B cell (primary cell): ENCODE measurements around the gene PXK. TPM values are rescaled to one million over a fixed set of nuclear protein-coding genes. Genes with fewer than 3 reads are reported as not detected.
A peak's percentile ranks its signal among the peaks of the same experiment; 100 is the strongest.

ENCODE experiments used
- ATAC-seq: fragments of 200-7000 bp; cut with Tn5 transposase; one replicate; pipeline ENCODE4 v1.10.0; 2021; ENCODE audit warnings: low read depth, mild to moderate bottlenecking, moderate number of reproducible peaks, moderate library complexity
- CTCF ChIA-PET: fragments of 350-600 bp; sonication (Branson Sonifier 250); formaldehyde crosslinking; loops from one replicate; lab custom pipeline; 2021; ENCODE audit warnings: antibody characterized with exemption, inconsistent platforms; lab: Charles Lee
- POLR2A ChIA-PET: fragments of 350-600 bp; sonication (Branson Sonifier 250); formaldehyde crosslinking; loops from one replicate; lab custom pipeline; 2021; ENCODE audit warnings: antibody characterized with exemption; lab: Charles Lee
- DNase-seq: peaks from one replicate; pipeline ENCODE4 v3.0.0; 2013
- H2AFZ ChIP-seq: 2 replicates; pipeline ENCODE4 v1.6.1; 2012; ENCODE audit warnings: mild to moderate bottlenecking, low read depth, low read length; ENCODE audit not compliant: insufficient read depth, poor library complexity, severe bottlenecking
- H3K27ac ChIP-seq, 2 donors: 1 replicate in 1 of 2; 2 replicates in 1 of 2; pipeline ENCODE4 v1.5.1; 2012 to 2013; ENCODE audit warnings: low read length in 2 of 2, mild to moderate bottlenecking in 2 of 2, moderate library complexity in 1 of 2
- H3K27me3 ChIP-seq, 4 experiments: fragments of 200-600 bp in 1 of 4; sonication (generic) in 1 of 4; replicated peaks in 1 of 4; 1 replicate in 2 of 4; 2 replicates in 2 of 4; pipeline versions ENCODE4 v1.6.1 to v1.7.0; 2013 to 2016; ENCODE audit warnings: low read length in 3 of 4, mild to moderate bottlenecking in 2 of 4, mixed read lengths in 1 of 4, moderate library complexity in 1 of 4; ENCODE audit not compliant: insufficient read depth in 4 of 4, control insufficient read depth in 3 of 4; ENCODE audit errors: control extremely low read depth in 1 of 4
- H3K36me3 ChIP-seq, 2 experiments: replicated peaks in 1 of 2; 1 replicate in 1 of 2; 2 replicates in 1 of 2; pipeline versions ENCODE4 v1.6.1 to v1.7.1; 2013; ENCODE audit warnings: low read length in 1 of 2; ENCODE audit not compliant: insufficient read depth in 2 of 2, control insufficient read depth in 1 of 2; ENCODE audit errors: control extremely low read depth in 1 of 2, extremely low read depth in 1 of 2
- H3K4me1 ChIP-seq, 2 donors: fragments of 200-600 bp in 1 of 2; sonication (generic) in 1 of 2; 1 replicate in 1 of 2; 2 replicates in 1 of 2; pipeline versions ENCODE4 v1.5.1 to v1.6.1; 2013 to 2017; ENCODE audit warnings: low read length in 2 of 2; ENCODE audit not compliant: control insufficient read depth in 2 of 2, insufficient read depth in 2 of 2
- H3K4me2 ChIP-seq: replicated peaks from 2 replicates; pipeline ENCODE3; 2012; ENCODE audit warnings: mild to moderate bottlenecking, low read depth, low read length; ENCODE audit not compliant: poor library complexity, severe bottlenecking
- H3K4me3 ChIP-seq, 5 experiments: fragments of 200-600 bp in 1 of 5; sonication (generic) in 1 of 5; 1 replicate in 3 of 5; 2 replicates in 2 of 5; pipeline versions ENCODE4 v1.5.1 to v1.7.0; 2011 to 2016; ENCODE audit warnings: low read length in 4 of 5, mild to moderate bottlenecking in 4 of 5, low read depth in 2 of 5, control low read depth in 1 of 5, moderate library complexity in 1 of 5; ENCODE audit not compliant: insufficient read depth in 1 of 5; ENCODE audit errors: control extremely low read depth in 1 of 5, extremely low read depth in 1 of 5
- H3K79me2 ChIP-seq: fragments of 200-600 bp; sonication (generic); one replicate; pipeline ENCODE4 v1.6.0; 2016; ENCODE audit warnings: low read length; ENCODE audit not compliant: control insufficient read depth, insufficient read depth
- H3K9ac ChIP-seq: fragments of 200-600 bp; sonication (generic); 2 replicates; pipeline ENCODE4 v1.6.1; 2017; ENCODE audit warnings: mild to moderate bottlenecking, low read length, moderate library complexity
- H3K9me3 ChIP-seq, 3 donors: one replicate each; pipeline versions ENCODE4 v1.6.1 to v1.7.1; 2013; ENCODE audit warnings: low read length in 2 of 3; ENCODE audit not compliant: control insufficient read depth in 2 of 3, insufficient read depth in 1 of 3; ENCODE audit errors: control extremely low read depth in 1 of 3
- H4K20me1 ChIP-seq: 2 replicates; pipeline ENCODE4 v1.6.0; 2012; ENCODE audit warnings: mild to moderate bottlenecking, low read length; ENCODE audit not compliant: insufficient read depth, control insufficient read depth, poor library complexity, severe bottlenecking
- H3K27ac Mint-ChIP-seq: one replicate; pipeline ENCODE4 v1.8.0; 2021; ENCODE audit warnings: mixed read lengths
- H3K27me3 Mint-ChIP-seq: one replicate; pipeline ENCODE4 v1.8.0; 2021; ENCODE audit warnings: mixed read lengths
- H3K4me1 Mint-ChIP-seq: one replicate; pipeline ENCODE4 v1.8.0; 2021; ENCODE audit warnings: mixed read lengths
- H3K4me3 Mint-ChIP-seq: one replicate; pipeline ENCODE4 v1.8.0; 2021; ENCODE audit warnings: mixed read lengths
- H3K9me3 Mint-ChIP-seq: one replicate; pipeline ENCODE4 v1.8.0; 2022; ENCODE audit warnings: mixed read lengths; ENCODE audit not compliant: insufficient read depth
- CTCF ChIP-seq: fragments of 200-600 bp; IDR thresholded peaks from one replicate; pipeline ENCODE4 v1.8.0; 2022; ENCODE audit warnings: antibody characterized with exemption, mild to moderate bottlenecking
- EZH2 ChIP-seq: IDR thresholded peaks from 2 replicates; pipeline ENCODE4 v1.6.1; 2012; ENCODE audit warnings: borderline replicate concordance, low read depth, mild to moderate bottlenecking, moderate library complexity, low read length; ENCODE audit not compliant: insufficient read depth, poor library complexity, severe bottlenecking
- WGBS: methylation state at CpG from one replicate; pipeline ENCODE4 v1.1.5; 2013; ENCODE audit warnings: missing lambda C conversion rate; ENCODE audit not compliant: insufficient coverage; 5-methylcytosine and 5-hydroxymethylcytosine counted together
- intact Hi-C: fragments of 100-400 bp; cut with micrococcal nuclease; formaldehyde crosslinking; loops from one replicate; pipeline ENCODE4 v1.10.0; 2022
- polyA plus RNA-seq: library from polyadenylated mRNA; depleted of rRNA; stranded (reverse); fragments of >200 nt; gene quantifications from 2 replicates; pipeline ENCODE4 v1.2.3, GENCODE V29; 2012
- total RNA-seq, 2 donors: library from RNA; stranded (reverse); fragments of 120-200 nt in 1 of 2; gene quantifications; 1 replicate in 1 of 2; 2 replicates in 1 of 2; pipeline versions ENCODE4 v1.2.3 to v1.2.4, GENCODE V29; 2013 to 2022

The PXK gene
- total and polyA plus RNA-seq, 2 donors (not counting 1 experiment from before 2014, with no cell fraction given) = 46.8 to 104 TPM

- Histone ChIP-seq H3K79me2 (peaks cover 100% of the 10 kb centered on the region), H3K27ac (peak overlapping the region; percentile 7 to 97), H3K36me3 (peaks cover 0 to 8% of the 10 kb centered on the region in 2 experiments), H3K4me1 (peaks cover 61 to 69% of the 10 kb centered on the region in 2 donors), H3K9me3 (no peaks in the 10 kb centered on the region), H3K4me2 (no peak overlapping the region), H4K20me1 (peaks cover 9% of the 10 kb centered on the region), H2AFZ (no peak overlapping the region), H3K27me3 (no peaks in the 10 kb centered on the region), H3K4me3 (no peak overlapping the region), H3K9ac (no peak overlapping the region)
- POLR2A ChIA-PET = no interaction called here
- Mint-ChIP-seq H3K4me3 (no peak overlapping the region), H3K9me3 (no peaks in the 10 kb centered on the region), H3K27me3 (no peaks in the 10 kb centered on the region), H3K4me1 (peaks cover 69% of the 10 kb centered on the region), H3K27ac (peak overlapping the region; percentile 100)
- no peak for TF ChIP-seq EZH2
- TF ChIP-seq CTCF = no peak
- no CpG with 5 or more reads among the region's 4 CpGs for WGBS
- no peak for DNase-seq
- intact Hi-C loops = loop anchor here (5.0 kb wide), 2 partner anchors 37 to 43 kb away; no protein-coding TSS in a partner anchor
- no peak for ATAC-seq
- CTCF ChIA-PET = interaction anchor here (0.7 to 1.4 kb wide), 5 partner anchors 9 to 57 kb away, joined by 3 to 6 read pairs (median 3); partner anchors contain the start of gene PXK
Observed at GRCh38 chr3:58358808-58359207, 26.1 kb downstream of the PXK start.

GRCh38 chr3:58359621-58360020 lies 26.9 kb downstream of the PXK start:
- ATAC-seq (no peak), DNase-seq (no peak)
- Mint-ChIP-seq H3K4me1 (peaks cover 66% of the 10 kb centered on the region), H3K4me3 (no peak overlapping the region), H3K27me3 (no peaks in the 10 kb centered on the region), H3K27ac (peak overlapping the region; percentile 32), H3K9me3 (no peaks in the 10 kb centered on the region)
- intact Hi-C loops = loop anchor here (5.0 kb wide), 2 partner anchors 37 to 43 kb away; no protein-coding TSS in a partner anchor
- 100% methylated on average over 3 of the region's 4 CpGs for WGBS
- H4K20me1 ChIP-seq = peaks cover 9% of the 10 kb centered on the region
- TF ChIP-seq CTCF (no peak), EZH2 (no peak)
- ChIA-PET POLR2A (no interaction called here), CTCF (interaction anchor here (1.0 to 1.4 kb wide), 5 partner anchors 10 to 56 kb away, joined by 3 to 6 read pairs (median 3); partner anchors contain the start of genes HTD2 and PXK)
- H3K27ac ChIP-seq = no peak overlapping the region
- peaks cover 61 to 68% of the 10 kb centered on the region in 2 donors for H3K4me1 ChIP-seq
- no peak overlapping the region for H3K9ac ChIP-seq
- peaks cover 100% of the 10 kb centered on the region for H3K79me2 ChIP-seq
- peaks cover 0 to 8% of the 10 kb centered on the region in 2 experiments for H3K36me3 ChIP-seq
- no peak overlapping the region for H3K4me2 ChIP-seq
- H2AFZ ChIP-seq = no peak overlapping the region
- no peak overlapping the region for H3K4me3 ChIP-seq
- no peaks in the 10 kb centered on the region for H3K27me3 ChIP-seq
- no peaks in the 10 kb centered on the region for H3K9me3 ChIP-seq
